ENCODE measurements around the gene C20orf204.

Gene C20orf204

DNA sequence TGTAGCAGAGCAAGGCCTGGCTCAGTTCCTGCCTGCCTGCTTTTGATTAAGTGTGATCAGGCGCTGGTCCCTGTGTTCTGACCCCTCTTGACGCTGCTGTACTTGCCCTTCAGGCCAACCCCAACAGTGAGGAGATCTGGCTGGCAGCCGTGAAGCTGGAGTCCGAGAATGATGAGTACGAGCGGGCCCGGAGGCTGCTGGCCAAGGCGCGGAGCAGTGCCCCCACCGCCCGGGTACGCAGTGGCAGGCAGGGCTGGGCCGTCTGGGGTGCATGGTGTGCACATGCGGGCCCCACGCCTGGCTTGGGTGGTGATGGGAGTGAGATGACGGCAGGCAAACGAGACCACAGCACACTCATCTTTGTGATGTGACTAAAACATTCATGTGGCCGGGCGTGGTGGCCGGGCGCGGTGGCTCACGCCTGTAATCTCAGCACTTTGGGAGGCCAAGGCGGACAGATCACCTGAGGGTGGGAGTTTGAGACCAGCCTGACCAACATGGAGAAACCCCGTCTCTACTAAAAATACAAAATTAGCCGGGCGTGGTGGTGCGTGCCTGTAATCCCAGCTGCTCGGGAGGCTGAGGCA, 10.1 kb upstream of the C20orf204 start:
- no peak overlapping the region for H3K4me3 ChIP-seq (ENCODE audit: low read depth, low read length)

DNA sequence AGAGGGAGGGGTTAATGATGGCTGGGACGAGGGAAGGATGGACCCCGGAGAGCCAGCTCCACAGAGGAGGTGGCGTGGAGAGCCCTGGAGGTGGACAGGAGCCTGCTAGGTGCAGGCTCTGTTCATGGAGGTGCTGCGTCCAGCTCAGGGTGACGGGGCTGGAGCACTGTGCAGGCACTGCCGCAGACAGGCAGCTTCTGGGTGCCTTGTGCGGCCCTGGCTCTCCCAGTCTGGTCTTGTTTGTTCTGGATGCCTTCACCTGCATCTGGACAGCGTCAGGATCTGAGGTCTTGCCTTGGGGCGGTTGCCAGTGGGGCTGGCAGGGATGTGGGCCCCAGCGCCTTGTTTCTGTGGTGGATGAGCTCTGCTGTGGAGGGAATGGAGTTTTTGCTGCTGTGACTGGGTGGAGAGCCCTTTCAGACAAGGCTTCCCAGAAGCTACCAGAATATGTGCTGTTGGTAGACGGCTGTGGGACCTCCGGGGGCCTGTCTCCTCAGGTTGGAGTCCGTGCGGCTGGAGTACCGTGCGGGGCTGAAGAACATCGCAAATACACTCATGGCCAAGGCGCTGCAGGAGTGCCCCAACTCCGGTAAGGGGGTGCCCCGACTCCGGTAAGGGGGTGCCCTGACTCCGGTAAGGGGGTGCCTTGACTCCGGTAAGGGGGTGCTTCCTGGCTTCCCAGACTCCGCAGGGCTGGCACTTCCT, 7.8 kb upstream of the C20orf204 start:
- no peak overlapping the region for H3K4me3 ChIP-seq (ENCODE audit: low read depth, low read length)

DNA sequence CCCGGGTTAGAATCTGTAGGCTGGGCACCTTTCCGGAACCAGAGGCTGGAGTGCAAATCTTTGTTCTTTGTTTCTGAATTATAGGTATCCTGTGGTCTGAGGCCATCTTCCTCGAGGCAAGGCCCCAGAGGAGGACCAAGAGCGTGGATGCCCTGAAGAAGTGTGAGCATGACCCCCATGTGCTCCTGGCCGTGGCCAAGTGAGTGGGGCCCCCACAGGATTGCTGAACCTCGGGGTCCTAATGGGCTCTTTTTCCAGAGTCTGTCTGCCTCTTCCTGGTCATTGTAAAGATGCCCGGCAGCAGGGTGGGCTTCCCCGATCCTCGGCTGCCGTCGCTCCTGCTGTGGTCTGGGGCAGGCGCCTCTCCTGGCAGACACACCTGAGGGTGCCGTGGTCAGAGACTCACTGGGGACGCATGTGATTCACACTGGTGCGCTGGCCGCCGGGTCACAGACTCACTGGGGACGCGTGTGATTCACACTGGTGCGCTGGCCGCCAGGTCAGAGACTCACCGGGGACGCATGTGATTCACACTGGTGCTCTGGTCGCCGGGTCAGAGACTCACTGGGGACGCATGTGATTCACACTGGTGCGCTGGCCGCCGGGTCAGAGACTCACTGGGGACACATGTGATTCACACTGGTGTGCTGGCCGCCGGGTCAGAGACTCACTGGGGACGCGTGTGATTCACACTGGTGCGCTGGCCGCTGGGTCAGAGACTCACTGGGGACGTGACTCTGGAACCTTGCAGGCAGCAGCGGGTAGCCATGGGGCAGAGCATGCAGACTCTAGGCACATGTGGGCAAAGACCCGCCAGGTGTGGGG, 6.5 kb upstream of the C20orf204 start:
- H3K4me3 ChIP-seq (ENCODE audit: low read depth, low read length) = no peak overlapping the region

DNA sequence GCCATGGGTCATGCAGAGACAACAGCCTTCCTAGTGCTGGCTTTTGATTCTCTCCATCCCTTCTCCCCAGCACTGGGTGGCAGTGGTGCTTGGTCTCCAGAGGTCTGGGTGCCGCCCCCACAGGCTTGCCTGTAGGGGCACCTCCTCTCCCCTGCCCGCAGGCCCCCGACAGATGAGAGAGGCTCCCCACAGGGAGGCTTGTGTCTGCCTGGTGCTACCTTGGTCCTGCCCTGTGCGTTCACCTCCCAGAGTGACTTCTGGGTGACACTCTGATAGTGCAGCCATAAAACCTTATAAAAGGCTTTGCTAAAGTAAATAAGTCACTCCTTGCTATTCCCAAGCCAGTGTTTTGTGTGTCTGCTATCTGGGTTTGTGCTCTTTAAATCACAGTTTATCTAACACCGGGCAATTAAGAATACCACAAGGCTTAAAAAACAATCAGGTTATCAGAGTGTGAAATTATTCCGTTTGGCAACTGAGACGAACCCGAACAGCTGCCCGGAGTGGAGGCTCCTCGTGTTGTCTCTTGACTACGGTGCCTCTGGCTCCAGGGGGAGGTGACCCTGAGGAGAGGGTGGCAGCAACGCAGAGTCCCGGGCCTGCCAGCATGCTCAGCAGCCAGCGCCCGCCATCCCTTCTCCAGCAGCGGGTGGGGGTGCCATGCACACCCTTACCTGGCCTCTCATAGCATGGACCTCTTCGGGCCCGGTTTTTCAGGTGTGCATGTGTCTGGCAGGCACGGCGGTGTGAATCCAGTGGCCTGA, 5.4 kb upstream of the C20orf204 start:
- H3K4me3 ChIP-seq (ENCODE audit: low read depth, low read length) = no peak overlapping the region

DNA sequence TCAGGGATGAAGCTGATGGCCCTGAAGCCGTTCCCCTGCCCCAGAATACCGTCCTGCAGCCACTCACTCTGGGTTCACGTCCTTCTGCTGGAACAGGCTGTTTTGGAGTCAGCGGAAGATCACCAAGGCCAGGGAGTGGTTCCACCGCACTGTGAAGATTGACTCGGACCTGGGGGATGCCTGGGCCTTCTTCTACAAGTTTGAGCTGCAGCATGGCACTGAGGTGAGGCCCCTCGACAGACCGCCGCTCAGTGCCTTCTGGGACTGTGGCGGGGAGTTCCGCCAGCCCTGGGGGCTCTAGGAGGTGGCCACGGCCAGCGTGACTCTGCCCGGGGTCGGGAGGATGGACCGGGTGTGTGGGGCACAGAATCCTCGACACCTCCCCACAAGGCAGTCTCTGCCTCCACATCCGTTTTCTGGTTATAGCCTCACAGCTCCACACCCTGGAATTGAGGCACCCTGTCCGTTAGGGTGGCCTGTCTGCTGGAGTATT, 4.1 kb upstream of the C20orf204 start:
- H3K4me3 ChIP-seq (ENCODE audit: low read depth, low read length) = no peak overlapping the region

DNA sequence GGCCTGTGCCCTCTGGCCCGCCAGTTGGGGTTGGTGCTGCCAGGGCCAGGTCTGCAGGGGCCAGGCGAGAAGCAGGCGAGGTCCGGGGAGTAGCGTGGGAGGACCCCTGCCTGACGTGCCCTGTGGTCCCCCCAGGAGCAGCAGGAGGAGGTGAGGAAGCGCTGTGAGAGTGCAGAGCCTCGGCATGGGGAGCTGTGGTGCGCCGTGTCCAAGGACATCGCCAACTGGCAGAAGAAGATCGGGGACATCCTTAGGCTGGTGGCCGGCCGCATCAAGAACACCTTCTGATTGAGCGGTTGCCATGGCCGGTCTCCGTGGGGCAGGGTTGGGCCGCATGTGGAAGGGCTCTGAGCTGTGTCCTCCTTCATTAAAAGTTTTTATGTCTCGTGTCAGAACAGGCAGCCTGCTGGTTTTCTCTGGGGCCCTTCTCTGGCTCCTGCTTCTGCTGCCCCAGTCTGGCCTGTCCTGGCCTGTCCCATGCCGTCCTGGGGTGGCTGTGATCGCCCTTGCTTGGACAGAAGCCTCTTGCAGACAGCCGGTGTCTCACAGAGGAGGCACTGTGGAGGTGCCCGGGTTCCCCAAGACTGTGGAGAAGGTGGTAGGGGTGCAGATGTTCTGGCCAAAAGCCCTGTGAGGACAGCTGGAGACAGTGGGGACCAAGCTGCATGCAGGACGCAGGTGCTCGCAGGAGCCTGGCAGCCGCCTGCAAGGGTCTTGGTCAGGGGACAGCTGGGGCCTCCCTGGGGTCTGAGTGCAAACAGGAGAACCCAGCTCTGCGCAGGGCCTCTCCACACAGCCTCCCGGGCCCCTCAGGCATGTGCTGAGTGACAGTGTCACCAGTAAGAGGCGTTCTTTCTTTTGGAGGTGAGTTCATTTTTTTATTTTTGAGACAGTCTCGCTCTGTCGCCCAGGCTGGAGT, 3.0 kb upstream of the C20orf204 start:
- H3K4me3 ChIP-seq (ENCODE audit: low read depth, low read length) = no peak overlapping the region

DNA sequence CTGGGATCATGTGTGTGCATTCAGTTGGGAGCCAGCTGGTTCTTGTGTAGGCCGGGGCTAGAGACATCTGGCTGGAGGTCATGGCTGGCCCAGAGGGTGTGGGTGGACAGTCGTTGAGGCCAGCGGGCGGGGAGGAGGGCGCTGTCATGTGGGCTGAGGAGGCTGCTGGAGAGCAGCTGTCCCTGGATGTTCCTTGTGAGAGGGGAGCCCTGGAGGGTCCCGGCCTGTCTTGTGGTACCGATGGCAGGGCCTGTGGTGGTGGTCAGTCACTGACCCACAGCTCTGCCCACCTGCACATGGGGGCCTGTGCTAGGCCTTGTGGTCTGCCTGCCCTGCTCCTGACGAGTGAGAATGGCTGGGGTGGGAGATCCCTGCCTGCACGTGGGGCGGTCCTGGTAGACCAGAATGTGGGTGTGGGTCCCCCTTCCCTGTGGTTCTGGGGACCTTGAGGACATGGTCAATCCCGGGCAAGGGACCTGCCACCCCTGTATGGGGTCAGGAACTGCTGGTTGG, 1.9 kb upstream of the C20orf204 start:
- H3K4me3 ChIP-seq (ENCODE audit: low read depth, low read length) = no peak overlapping the region

DNA sequence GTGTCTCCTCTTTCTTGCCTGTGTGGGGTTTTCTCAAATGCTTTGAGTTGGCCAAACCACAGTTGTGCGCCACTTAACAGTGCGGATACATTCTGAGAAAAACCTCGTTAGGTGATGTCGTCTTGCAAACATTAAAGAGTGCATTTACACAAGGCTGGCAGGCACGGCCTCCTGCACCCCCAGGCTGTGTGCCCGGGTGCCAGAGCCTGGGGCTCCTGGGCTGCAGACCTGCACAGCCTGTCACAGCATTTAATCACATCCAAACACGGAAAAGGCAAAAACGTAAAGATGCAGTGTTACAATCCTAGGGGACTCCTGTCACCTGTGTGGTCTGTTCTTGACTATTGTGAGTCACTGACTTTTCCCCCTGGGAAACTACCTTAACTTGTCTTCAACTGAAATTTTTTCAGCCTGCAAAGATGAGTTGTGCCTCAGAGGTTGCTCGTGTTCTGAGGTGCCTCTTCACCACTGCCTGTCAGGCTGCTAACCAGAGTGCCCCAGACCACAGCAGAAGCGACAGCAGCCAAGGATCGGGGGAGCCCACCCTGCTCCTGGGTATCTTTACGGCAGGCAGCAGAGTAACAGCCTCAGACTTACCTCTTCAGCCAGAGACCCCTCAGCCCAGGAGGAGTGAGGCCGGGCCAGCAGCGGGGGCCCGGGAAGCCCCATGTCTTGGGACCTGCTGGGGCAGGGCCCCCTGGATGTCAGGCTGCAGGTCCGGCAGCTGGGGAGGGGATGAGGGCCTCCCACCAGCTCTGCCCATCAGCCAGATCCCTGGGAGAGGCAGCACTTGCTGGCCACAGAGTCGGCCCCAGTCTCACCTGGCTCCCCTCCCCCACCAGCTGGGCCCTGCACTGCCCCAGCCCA, 683 bp upstream of the C20orf204 start:
- no peak overlapping the region for H3K4me3 ChIP-seq (ENCODE audit: low read depth, low read length)

DNA sequence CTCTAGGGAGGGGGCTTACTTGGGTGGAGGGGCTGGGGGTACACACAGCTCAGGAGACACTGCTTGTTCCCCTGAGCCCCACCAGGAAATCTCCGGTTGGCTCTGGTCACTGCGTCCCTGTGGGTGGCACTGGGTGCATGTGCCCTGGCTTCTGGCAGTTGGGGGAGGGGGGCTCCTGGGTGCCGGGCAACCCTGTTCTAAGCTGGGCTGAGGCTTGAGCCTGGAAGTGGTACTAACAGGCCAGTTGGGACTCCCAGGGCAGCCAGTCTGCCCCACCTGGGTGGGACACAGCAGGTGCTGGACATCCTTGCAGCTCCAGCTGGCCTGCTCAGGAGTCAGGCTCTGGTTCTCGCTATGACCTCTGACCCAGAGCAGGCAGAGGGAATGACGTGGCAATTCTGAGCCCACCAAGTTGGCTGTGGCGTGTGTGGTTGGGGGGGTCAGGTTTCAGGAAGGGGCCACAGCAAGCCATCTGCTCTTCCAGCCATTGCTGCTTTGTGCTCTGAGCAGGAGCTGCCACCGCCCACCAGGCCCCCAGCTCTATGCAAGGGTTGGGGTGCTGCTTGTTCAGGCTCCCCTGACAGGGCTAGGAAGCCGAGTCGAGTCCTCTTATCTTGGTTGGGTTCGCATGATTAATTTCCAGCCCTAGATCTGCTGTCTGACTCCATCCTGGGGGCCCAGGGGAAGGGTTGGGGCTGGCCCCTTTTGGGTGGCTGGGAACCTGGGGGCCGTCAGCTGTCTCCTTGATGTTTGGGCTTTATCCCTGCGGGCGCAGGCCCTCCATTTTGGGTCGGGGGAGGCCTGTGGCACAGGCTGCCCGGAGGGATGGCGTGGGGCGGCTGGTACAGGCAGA, 590 bp downstream of the C20orf204 start:
- no peak overlapping the region for H3K4me3 ChIP-seq (ENCODE audit: low read depth, low read length)

DNA sequence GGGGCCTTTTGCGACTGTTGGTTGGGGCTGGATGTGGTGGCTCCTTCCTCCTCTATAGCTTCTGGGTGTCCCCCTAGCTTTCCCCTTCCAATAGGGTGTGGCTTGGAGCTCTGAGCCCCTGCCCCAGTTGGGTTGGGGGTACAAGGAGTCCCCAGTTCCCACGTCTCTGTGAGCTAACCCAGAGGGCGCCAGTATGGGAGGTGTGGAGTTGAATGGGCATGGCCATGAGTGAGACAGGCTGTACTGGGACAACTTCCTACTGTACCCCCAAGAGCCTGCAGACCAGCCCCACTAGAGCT, 1.2 kb downstream of the C20orf204 start:
- no peak overlapping the region for H3K4me3 ChIP-seq (ENCODE audit: low read depth, low read length)

DNA sequence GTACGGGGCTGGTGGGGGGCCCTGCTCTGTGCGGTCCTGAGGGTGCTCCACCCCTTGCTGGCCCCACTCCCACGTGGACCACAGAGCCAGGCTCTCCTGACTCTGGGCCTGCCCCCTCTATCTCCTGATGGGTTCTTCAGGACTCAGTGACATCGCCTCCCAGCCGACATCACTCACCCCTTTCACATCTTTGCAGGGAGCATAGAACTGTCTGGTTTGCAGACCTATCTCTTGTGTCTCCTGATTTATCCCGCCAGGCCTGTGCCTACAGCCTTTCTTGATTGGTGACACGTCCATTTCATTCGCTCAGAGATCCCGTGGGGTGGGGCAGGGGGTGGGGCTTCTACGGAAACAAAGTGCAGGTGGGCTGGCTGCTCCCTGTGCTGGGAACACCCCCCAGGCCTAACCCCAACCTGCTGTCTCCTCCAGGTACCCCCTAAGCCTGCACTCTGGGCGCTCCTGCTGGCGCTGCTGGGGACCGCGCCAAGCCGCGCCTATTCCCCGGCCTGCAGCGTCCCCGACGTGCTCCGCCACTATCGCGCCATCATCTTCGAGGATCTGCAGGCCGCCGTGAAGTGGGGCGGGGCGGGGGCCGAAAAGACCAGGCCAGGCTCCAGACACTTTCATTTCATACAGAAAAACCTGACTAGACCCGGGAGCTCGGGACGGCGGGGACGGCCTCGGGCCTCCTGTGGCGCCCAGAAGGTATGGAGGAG, 1.7 kb downstream of the C20orf204 start:
- no peak overlapping the region for H3K4me3 ChIP-seq (ENCODE audit: low read depth, low read length)

DNA sequence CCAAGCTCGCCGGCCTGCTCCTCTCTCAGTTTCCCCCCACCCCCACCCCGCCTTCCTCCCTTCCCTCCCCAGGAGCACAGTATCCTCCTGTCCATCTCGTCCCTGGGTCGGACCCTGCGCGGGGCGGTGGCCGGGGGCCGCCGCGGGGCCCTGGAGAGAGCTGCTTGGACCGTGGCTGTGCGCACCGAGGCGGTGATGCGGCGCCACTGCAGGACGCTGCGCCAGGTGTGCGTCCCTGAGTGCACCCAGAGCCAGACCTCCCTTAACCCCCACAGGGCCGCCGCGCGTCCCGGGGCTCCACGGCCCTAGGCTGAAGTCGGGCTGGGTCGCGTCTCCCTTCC, 2.2 kb downstream of the C20orf204 start:
- H3K4me3 ChIP-seq (ENCODE audit: low read depth, low read length) = peak overlapping the region; percentile 43

DNA sequence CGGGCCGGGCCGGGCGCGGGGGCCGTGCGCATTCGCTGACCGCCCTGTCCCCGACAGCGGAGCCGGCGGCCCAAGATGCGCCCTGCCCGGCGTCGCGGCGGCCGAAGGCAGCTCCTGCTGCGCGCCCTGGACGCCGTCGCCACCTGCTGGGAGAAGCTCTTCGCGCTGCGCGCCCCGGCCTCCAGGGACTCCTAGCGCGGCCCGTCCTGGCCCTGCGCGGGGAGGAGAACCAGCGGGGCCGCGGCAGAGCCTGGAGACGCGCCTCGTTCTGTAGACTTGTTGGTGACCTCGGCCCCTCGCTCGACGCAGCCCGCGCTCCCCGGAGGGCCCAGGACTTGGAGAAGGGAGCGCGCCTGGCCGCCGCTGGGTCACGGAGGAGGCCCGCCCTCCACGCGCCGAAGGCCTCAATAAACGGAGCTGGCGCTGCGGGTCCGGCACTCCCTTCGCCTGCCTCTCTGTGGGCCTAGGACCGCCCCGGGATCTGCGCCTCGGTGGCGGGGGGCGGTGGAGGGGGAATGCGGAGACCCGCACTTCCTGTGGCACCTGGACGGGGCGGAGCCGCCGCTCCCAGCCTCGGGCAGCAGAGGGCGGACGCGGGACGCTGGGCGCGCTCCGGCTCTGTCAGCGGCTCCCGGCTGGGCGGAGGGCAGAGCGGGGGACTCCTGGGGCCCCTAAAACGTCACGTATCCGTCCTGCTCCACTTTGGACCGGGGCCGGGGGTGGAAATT, 2.7 kb downstream of the C20orf204 start:
- H3K4me3 ChIP-seq (ENCODE audit: low read depth, low read length) = peak overlapping the region; percentile 43

DNA sequence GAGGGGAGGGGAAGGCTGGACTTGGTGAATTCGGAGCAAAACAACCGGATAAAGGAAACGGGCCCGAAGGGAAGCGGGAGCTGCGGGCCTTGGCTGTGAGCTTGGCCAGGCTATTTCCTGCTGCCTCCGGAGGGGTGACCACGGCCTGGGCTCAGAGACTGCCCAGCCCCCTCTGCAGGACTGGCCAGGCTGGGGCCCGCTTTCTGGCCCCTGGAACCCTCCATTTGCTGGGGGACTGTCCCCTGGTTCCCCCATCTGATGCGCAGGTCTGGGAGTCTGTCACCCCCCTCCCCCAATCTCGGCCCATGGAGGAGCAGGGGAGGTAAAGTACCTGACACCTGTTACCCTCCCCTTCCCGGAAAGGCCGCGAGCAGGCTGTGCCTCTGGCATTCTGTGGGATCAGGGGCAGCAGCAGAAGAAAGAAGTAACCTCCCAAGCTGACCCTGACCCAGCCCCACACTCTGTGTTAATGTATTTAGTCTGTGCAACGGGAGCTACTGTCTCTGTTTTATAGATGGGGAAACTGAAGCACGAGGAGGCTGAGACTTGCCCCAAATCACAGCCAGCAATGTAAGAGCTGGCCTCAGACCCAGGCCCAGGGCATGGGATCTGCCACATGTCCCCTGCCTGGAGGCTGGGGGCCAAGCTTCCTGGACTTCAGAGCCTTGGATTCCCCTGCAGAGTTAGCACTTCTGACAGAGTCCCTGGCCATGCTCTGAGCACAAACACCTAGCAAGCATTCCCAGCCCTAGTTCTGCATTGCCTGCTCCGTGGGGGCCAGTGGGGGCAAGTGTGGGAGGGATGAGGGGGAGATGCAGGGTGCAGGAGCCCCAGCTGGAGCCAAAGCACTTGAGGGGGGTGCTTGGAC, 3.5 kb downstream of the C20orf204 start:
- peak overlapping the region; percentile 43 for H3K4me3 ChIP-seq (ENCODE audit: low read depth, low read length)

DNA sequence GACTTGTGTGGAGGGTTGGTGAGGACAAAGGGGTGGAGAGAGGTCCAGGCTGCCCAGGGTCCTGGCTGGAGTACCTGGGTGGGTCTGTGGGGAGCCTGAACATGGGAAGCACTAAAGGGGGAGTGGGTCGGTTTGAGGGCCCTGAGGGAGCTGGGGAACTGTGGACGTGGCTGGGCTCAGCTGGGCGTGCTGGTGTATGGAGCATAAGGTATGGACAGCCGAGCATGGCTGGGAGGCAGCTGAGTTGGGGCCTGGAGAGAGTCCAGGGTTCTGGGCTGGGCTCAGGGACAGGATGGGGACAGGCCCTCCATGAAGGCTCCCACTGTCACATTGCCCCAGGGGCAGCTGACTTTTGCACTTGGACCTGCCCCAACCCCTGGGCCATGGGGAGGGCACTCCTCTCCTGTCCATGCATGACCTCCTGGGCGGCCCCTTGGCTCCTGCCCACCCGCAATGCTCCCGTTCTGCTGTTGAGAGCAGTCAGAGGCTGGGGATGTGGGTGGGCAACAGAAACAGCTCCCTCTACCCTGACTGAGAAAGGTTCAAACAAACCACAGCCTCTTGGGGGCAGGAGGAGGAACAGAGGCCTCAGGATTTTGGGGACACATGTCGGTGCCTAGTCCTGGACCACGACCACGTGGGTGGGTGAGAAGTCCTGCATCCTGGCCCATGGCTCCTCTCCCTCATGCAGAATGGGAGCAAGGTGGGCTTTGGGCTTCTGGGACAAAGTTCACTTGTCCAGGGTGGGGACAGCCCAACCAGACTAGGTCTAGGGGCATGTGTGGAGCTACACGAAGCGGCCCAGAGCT, 4.5 kb downstream of the C20orf204 start:
- H3K4me3 ChIP-seq (ENCODE audit: low read depth, low read length) = no peak overlapping the region
